GM12874 (cell line): ENCODE measurements around the gene GLTP.

Experiments used
- CTCF ChIP-seq: IDR thresholded peaks from 2 replicates; pipeline ENCODE4 v1.5.1; 2011; ENCODE audit warnings: low read depth, mild to moderate bottlenecking, control low read depth, low read length, moderate library complexity; ENCODE audit not compliant: insufficient read depth

GLTP gene

GRCh38 chr12:109878749-109879148, 1.6 kb downstream of the GLTP start:
- TF ChIP-seq CTCF: no peak

GRCh38 chr12:109878247-109878625, 2.1 kb downstream of the GLTP start:
- TF ChIP-seq CTCF: no peak

- no peak for TF ChIP-seq CTCF
These were observed 2.7 kb downstream of the GLTP start for GRCh38 chr12:109877504-109878246.

GRCh38 chr12:109876406-109876805, 3.9 kb downstream of the GLTP start:
- no peak for TF ChIP-seq CTCF

- TF ChIP-seq CTCF: no peak
These were observed 4.7 kb downstream of the GLTP start for GRCh38 chr12:109875572-109876131.

GRCh38 chr12:109873653-109874052, 6.7 kb downstream of the GLTP start:
- no peak for TF ChIP-seq CTCF

- no peak for TF ChIP-seq CTCF
These were observed 8.6 kb downstream of the GLTP start for GRCh38 chr12:109871668-109872314.
